HG03378 (cell line): ENCODE data around the gene ALPP.
"Not testable (repeated sequence)": the region's sequence is repeated elsewhere in the genome, so short reads cannot be mapped to it uniquely, and the experiment has no call there.

Experiments used
- ATAC-seq: cut with Tn5 transposase; IDR thresholded peaks from one replicate; pipeline ENCODE4 v1.9.1; 2021; ENCODE audit warnings: mild to moderate bottlenecking, moderate library complexity; ENCODE audit not compliant: unreplicated experiment

ALPP gene

GRCh38 chr2:232400256-232401015 lies 21.9 kb downstream of the ALPP start:
- no peak for ATAC-seq

- ATAC-seq: no peak
These were observed 24.0 kb downstream of the ALPP start for GRCh38 chr2:232402518-232402917.

- ATAC-seq: no peak
These were observed 27.5 kb downstream of the ALPP start for GRCh38 chr2:232405943-232406510.

GRCh38 chr2:232406556-232407310 lies 28.2 kb downstream of the ALPP start, which contains the start of gene ALPG:
Gene ALPG (plus strand): TSS chr2:232406844. CDS start chr2:232406895, 51 bp downstream.
- no peak for ATAC-seq

- not testable (repeated sequence) for ATAC-seq
These were observed 29.0 kb downstream of the ALPP start for GRCh38 chr2:232407428-232408150.

- not testable (repeated sequence) for ATAC-seq
These were observed 29.7 kb downstream of the ALPP start for GRCh38 chr2:232408269-232408668.

GRCh38 chr2:232409617-232410016 lies 31.1 kb downstream of the ALPP start:
- not testable (repeated sequence) for ATAC-seq

- no peak for ATAC-seq
These were observed 31.8 kb downstream of the ALPP start for GRCh38 chr2:232410238-232410900.

GRCh38 chr2:232411901-232412629 lies 33.5 kb downstream of the ALPP start:
- no peak for ATAC-seq

- ATAC-seq: no peak
These were observed 34.4 kb downstream of the ALPP start for GRCh38 chr2:232412986-232413385.

- no peak for ATAC-seq
These were observed 36.7 kb downstream of the ALPP start for GRCh38 chr2:232415138-232415690.

GRCh38 chr2:232415736-232416520 lies 37.4 kb downstream of the ALPP start:
- no peak for ATAC-seq

- ATAC-seq: no peak
These were observed 38.2 kb downstream of the ALPP start for GRCh38 chr2:232416521-232417470.

GRCh38 chr2:232417489-232417888 lies 38.9 kb downstream of the ALPP start:
- no peak for ATAC-seq

- no peak for ATAC-seq
These were observed 39.5 kb downstream of the ALPP start for GRCh38 chr2:232418056-232418455.

- no peak for ATAC-seq
These were observed 40.1 kb downstream of the ALPP start for GRCh38 chr2:232418466-232419244.
